GM12878 (cell line): ENCODE measurements around the gene RP2. TPM values are rescaled to one million over a fixed set of nuclear protein-coding genes. Genes with fewer than 3 reads are reported as not detected.

Source experiments
- BACH1 ChIP-seq: fragments of 450-650 bp; IDR thresholded peaks from 2 replicates; pipeline ENCODE4 v1.6.1; 2017; ENCODE audit warnings: mild to moderate bottlenecking, borderline replicate concordance
- BHLHE40 ChIP-seq, 2 experiments: fragments of 450-650 bp in 1 of 2; IDR thresholded peaks; 2 replicates each; pipeline ENCODE4 v1.6.1; 2011 to 2017; ENCODE audit warnings: low read depth in 2 of 2, borderline replicate concordance in 1 of 2, improper control_type of control experiment in 1 of 2, low read length in 1 of 2, mild to moderate bottlenecking in 1 of 2
- IKZF2 ChIP-seq, 2 experiments: fragments of 450-650 bp; IDR thresholded peaks; 2 replicates each; pipeline ENCODE4 v1.6.1; 2017; ENCODE audit warnings: mild to moderate bottlenecking in 2 of 2, moderate library complexity in 2 of 2
- IRF3 ChIP-seq: fragments of 450-650 bp; IDR thresholded peaks from 2 replicates; pipeline ENCODE4 v1.6.1; 2014; ENCODE audit warnings: mild to moderate bottlenecking
- LARP7 ChIP-seq: fragments of 450-650 bp; IDR thresholded peaks from 2 replicates; pipeline ENCODE4 v1.6.1; 2017; ENCODE audit warnings: mild to moderate bottlenecking
- NKRF ChIP-seq: fragments of 450-650 bp; conservative IDR thresholded peaks from 2 replicates; pipeline ENCODE4 v1.6.1; 2017; ENCODE audit warnings: mild to moderate bottlenecking, moderate library complexity
- ZBED1 ChIP-seq: IDR thresholded peaks from 2 replicates; pipeline ENCODE4 v1.6.1; 2016; ENCODE audit warnings: borderline replicate concordance
- ZNF274 ChIP-seq: IDR thresholded peaks from one replicate; pipeline ENCODE4 v1.8.0; 2011; ENCODE audit not compliant: insufficient read length, insufficient read depth
- polyA plus RNA-seq, 11 experiments: library from polyadenylated mRNA; depleted of rRNA in 4 of 11; unstranded in 6 of 11; stranded (reverse) in 5 of 11; fragments of >200 nt; fragmentation: Nextera tagmentation in 4 of 11; fragmentation: Illumina TruSeq in 1 of 11; extraction: Ambion mirVana in 4 of 11; extraction: Trizol in 1 of 11; gene quantifications; 1 replicate in 1 of 11; 2 replicates in 10 of 11; pipeline versions ENCODE4 v1.2.1 to v1.2.3, GENCODE V29; 2011 to 2016; ENCODE audit warnings: inconsistent platforms in 2 of 11, missing spikeins in 2 of 11, low read depth in 1 of 11
- total RNA-seq, 4 experiments: library from RNA; depleted of rRNA in 3 of 4; stranded (reverse); fragments of >200 nt in 3 of 4; fragmentation: Illumina TruSeq in 1 of 4; extraction: Trizol in 1 of 4; gene quantifications; 2 replicates each; pipeline versions ENCODE4 v1.2.1 to v1.2.3, GENCODE V29; 2013 to 2021
- TF ChIP-seq, protein P1 (sequence below): fragments of 450-650 bp; IDR thresholded peaks from 2 replicates; pipeline ENCODE4 v1.6.1; 2017; ENCODE audit warnings: mild to moderate bottlenecking, low read depth, inconsistent platforms; ENCODE audit not compliant: poor library complexity, severe bottlenecking

The RP2 gene
- total and polyA plus RNA-seq, 10 of the 15 experiments (the other 5 are each of a cell fraction or from before 2014, with no cell fraction given): 3.5 to 11.0 (median 5.7) TPM

DNA sequence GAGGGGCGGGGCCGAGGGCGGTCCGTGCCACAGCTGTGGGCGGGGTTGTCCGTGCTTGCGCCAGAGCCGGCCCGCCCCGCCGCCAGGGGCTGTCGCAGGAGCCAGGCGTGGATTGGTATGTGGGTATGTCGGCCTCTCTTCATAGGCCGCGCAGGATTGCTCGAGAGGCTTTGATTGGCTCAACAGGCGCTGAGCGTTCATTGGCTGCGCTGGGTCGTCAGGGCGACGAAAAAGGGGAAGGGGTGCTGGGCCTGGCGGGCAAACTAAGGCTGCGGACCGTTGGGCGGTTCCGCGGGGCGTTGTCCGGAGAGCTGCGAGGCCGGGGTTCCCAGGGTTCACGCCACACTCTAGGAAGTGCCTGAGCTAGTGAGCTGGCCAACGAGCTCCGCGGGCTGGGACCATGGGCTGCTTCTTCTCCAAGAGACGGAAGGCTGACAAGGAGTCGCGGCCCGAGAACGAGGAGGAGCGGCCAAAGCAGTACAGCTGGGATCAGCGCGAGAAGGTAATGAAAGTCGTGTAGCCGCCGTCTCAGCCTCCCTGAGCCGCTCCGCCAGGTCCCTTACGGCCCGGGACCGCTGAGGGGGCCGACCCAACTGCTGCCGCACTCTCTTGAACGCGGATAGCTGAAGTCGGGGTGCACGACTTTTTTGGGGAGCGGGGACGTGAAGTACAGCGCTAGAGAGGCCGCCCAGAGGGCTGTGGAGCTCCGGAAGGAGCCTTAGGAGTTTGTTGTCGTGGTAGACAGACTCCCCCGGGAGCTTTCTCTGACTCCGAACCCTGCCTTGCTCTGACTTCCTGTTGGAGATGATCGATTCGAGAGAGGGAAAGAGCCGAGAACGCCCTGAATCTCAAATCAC is at the start of gene RP2 (continued):
- TF ChIP-seq, protein P1, sequence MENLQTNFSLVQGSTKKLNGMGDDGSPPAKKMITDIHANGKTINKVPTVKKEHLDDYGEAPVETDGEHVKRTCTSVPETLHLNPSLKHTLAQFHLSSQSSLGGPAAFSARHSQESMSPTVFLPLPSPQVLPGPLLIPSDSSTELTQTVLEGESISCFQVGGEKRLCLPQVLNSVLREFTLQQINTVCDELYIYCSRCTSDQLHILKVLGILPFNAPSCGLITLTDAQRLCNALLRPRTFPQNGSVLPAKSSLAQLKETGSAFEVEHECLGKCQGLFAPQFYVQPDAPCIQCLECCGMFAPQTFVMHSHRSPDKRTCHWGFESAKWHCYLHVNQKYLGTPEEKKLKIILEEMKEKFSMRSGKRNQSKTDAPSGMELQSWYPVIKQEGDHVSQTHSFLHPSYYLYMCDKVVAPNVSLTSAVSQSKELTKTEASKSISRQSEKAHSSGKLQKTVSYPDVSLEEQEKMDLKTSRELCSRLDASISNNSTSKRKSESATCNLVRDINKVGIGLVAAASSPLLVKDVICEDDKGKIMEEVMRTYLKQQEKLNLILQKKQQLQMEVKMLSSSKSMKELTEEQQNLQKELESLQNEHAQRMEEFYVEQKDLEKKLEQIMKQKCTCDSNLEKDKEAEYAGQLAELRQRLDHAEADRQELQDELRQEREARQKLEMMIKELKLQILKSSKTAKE: no peak
- TF ChIP-seq BHLHE40 (IDR thresholded peaks at IDR 0.05; ENCODE audit: borderline replicate concordance in 1 of 2, low read depth in 2 of 2, low read length in 1 of 2): peak in 1 of 2 experiments; percentile 5; a peak in 1 of 4 replicates
- 0 out of 2 replicates have a peak, but pooled peaks have one; percentile 53 for TF ChIP-seq NKRF
- 0 out of 2 replicates have a peak, but pooled peaks have one; percentile 21 for TF ChIP-seq LARP7
- TF ChIP-seq BACH1: peak; percentile 35; the same call in 1 of the 2 replicates
- peak in 1 of 2 experiments; percentile 17; a peak in 1 of 4 replicates for TF ChIP-seq IKZF2 (IDR thresholded peaks at IDR 0.05)
- TF ChIP-seq IRF3: peak; percentile 67; the same call in 1 of the 2 replicates
- TF ChIP-seq ZNF274: no peak
- TF ChIP-seq ZBED1: no peak
